ENCODE data around the gene HEXD.
"Not testable (repeated sequence)": the region's sequence is repeated elsewhere in the genome, so short reads cannot be mapped to it uniquely, and the experiment has no call there.

HEXD gene

DNA sequence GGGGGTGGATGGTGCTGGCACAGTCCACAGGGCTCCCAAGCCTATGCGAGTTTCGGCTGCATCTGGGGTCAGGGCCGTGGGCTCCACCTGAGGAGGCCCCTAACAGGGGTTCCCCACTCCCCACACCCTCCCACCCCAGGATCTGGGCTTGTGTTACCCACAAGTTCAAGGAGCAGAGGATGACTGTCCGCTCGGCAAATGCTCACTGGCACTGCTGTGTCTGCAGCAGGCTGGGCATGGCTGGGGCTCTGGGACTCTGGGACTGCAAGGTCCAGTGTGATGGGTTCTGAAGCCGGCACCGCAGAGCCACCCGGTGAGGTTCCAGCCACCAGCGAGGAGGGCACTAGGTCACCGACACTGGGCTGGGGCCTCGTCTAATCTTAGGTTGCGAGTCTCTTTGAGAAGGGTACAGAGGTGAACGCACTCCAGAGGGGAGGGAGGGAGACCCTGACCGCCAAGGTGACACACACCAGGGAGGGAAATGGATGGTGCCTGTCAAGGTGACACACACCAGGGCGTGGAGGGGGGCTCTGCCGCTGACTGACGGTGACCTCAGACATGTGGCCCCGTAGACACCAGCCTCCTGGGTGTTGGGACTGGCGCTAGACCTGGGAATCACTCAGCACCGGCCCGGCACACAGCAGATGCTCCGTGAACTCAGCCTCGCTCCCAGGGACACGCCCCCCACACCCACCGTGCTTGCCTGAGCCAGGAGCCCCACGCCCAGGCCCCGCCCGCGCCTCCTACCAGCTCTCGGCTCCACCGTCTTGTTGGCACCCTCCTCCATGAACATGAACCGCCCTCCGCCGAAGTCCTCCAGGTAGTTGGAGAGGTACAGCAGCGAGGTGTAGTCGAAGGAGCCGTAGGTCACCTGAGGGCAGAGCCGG lies 20.5 kb upstream of the HEXD start:
- DNase-seq = no peak

DNA sequence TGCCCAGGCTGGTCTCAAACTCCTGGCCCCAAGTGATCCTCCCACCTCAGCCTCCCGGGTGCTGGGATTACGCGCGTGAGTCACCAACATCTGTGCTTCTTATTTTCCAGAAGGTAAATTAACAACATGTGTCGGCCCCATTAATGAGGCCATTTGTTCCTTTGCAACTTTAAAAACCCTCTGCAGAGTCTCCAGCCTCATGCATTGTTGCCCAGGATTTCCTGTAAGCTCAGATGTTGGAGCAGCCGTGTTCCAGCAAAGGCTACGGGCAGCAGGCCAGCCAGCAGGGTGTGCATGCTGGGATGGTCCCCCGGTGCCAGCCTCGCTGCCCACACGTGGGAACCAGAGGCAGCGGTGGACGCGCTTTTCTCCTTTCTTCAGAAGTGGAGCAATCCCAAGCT lies 19.1 kb upstream of the HEXD start:
- no peak for DNase-seq

DNA sequence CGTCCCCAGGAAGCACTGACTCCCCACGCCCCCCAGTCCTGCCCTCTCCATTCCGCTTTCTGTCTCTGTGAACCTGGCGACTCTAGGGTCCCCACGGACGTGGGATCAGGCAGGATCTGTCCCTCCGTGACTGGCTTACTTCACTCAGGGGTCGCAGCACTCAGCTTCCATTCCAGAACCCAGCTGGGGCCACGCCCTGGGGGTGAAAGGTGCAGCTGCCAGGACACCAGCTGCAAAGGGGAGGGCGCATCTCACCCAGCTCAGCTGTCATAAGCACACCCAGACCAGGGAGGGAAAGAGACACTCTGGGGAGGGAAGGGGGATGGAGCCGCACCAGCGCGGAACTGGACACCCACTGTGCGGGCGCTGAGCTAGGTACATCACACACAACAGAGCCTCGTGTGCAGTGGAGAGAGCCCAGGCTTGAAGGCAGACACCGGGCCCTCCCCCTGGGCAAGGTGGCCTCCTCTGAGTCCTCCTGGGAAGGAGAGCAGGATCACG lies 18.5 kb upstream of the HEXD start:
- no peak for DNase-seq

DNA sequence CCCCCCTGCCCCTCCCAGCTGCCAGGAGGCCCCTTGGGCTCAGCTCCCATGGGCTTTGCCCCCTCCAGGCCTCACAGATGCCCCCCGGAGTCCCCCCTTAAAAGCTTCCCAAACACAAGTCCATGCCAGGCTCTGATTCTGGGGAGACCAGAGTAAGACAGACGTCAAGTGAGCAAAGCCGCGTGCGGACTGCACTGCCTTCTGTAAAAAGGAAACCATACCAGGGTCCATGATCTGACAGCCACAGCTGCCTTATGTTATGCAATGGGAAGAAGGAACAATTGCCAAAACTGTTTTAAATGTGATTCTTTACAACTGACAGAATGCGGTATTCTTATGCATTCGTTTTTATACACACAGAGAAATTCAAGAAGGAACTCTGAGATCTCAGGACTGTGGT lies 17.9 kb upstream of the HEXD start:
- no peak for DNase-seq

DNA sequence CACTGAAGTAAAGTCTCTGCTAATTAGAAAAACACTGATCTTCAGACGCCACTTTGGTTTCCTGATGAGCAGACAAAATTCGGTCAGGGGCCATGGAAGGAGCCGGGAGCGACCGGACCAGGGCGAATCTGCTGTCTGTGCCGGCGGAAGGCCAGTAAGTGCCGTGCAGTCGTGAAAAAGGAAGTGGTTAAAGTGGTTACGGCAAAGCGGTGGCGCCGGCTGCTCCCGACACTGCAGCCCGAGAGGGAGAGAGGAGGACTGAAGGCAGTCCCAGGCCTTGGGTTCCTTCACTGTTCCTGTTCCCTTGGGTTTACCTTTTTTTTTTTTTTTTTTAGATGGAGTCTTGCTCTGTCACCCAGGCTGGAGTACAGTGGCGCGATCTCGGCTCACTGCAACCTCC lies 17.3 kb upstream of the HEXD start:
- no peak for DNase-seq

DNA sequence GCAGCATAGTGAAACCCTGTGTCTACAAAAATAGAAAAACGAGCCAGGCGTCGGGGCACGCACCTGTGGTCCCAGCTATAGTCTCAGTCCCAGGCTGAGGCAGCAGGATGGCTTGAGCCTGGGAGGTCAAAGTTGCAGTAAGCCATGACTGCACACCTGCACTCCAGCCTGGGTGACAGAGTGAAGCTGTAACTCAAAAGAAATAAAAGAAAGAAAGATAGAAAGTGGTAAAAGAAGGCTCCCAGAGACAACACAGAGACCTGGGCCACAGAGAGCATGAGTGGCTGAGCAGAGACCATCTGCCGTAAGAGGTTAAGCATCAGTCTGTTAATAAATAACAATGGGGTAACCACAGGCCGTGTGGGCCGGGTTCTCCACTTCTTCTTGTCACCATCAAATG lies 15.3 kb upstream of the HEXD start:
- no peak for DNase-seq

DNA sequence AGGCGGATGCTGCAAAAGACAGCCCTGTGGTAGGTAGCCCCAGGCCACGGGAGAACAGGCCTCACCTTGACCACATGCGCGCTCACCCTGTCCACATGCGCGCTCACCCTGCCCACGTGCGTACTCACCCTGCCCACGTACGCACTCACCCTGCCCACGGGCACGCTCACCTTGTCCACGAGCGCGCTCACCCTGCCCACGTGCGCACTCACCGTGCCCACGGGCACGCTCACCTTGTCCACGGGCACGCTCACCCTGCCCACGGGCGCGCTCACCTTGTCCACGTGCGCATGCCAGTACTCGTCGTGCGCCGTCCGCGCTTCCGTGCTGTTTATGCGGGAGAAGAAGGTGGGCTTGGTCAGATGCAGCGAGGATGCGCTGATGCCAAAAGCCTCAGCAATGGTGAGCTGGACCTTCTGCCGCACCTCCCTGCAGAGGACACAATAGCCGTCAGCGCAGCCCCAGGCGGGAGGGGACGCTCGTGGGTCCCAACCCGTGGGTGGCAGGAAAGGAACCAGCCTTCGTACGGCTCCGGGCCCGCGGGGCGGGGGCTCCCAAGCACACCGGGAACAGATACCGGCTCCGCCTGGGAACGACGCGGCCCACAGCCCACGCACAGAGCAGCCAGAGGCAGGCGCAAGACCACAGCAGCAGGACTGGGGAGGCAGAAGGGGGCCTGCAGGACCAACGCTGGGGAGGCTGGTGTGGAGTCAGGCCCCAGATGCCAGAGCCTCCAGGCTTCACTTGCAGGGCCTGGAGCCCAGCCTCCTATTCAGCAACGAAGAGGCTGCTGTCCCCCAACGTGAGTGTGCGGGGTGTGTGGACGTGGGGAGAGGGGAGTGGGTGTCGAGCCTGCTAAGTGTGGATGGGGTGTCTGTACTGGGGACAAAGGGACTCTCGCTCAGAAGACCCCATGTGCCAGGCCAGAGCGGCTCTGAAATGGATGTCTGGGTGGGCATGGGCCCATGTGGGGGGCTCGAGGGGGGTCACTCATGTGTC lies 14.2 kb upstream of the HEXD start:
- DNase-seq = no peak

DNA sequence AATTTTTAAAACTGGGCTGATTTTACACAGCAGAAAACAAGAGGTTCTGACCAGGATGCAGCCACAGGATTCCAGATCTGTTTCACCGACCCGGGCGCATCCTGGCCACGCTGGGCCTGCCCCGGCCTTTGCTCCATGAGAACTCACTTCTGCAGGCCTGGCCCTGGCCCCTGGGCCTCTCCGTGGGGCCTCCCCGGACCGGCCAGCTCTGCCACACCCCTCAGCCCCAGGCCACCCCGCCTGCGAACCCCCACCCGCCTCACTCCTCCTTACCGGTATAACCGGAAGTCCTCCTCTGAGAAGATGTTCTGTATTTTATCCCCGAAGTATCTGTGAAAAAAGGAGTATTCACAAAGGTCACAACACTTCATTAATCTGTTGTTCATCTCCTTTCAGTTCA lies 13.1 kb upstream of the HEXD start:
- no peak for DNase-seq

DNA sequence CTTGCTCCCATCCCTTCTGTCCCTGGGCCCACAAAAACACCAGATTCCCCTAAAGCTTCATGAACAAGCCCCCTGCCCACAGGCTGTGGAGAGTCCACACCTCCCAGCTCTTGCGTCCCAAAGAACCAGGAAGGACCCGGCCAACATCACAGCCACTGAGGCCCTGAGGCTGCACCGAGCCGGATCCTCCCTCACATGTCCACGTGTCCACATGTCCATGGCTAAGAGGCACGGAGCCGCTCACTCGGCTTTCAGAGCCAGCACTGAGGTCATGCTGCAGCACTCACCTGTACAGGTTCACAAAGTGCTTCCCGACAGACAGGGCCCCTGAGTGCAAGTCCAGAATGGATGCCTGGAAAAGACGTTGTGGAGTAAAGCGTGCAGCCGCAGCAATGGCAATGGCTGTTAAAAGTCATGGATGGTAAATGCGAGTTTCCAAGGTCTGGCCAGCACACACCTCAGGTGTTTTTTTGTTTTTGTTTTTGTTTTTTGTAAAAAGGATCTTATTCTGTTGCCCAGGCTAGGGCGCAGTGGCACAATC lies 11.9 kb upstream of the HEXD start:
- no peak for DNase-seq

DNA sequence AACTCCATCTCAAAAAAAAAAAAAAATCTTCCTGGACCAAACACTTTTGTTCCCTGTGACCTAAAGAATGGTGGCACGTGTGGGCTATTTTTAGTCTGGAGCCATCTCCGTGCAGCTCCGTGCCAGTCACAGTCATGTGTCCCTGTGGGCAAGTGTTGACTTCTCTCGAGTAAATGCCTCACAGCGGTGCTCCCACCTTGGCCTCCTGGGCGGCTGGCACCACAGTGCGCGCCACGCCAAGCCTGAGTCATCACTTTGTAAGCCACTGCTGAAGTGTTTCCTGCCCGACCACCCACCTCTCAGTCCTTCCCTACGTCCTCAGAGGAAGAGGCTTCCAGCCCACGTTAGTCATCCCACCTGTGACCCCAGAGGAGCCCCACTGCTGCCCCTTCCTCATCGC lies 10.9 kb upstream of the HEXD start:
- DNase-seq = no peak

DNA sequence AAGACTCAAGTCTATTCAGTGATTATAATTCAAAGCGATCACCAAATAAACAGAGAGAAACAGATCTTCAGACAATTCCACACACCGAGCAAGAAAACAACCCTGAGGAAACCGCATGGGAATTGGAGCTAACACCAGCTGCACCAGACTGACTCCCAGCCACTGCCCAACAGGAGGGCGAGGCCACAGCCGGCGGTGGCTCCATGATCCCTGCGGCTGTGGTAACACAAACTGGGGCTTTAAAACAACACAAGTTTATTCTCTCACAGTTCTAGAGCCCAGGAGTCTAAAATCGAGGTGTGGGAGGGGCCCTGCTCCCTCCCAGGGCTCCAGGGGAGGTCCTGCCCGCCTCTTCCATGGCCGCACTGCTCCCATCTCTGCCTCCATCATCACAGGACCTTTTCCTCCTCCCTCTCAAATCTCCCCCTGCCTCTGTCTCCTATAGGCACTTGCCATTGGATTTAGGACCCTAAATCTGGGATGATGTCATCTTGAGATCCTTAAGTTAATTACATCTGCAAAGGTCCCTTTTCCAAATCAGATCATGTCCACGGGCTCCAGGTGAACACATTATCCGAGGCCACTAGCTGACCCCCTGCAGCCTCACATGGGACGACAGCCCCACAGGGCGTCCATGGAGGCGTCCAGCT lies 9.7 kb upstream of the HEXD start:
- DNase-seq = no peak

DNA sequence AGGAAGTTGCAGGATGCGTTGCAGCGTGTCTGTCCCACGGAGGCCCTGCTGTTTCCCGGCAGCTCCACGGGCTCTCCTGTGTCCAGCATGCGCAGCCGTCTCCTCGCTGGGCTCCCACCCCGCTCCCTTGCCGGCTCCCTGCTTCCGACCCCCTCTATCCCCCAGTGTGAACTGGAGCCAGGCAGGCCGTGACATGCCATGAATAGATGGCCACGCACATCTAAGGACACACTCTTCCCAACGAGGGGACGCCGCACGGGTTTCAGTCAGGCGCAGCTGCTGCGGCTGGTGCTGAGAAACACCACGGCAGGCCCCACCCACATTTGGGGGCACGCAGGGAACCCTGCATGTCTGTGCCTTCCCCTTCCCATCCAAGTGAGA lies 9.2 kb upstream of the HEXD start:
- no peak for DNase-seq

DNA sequence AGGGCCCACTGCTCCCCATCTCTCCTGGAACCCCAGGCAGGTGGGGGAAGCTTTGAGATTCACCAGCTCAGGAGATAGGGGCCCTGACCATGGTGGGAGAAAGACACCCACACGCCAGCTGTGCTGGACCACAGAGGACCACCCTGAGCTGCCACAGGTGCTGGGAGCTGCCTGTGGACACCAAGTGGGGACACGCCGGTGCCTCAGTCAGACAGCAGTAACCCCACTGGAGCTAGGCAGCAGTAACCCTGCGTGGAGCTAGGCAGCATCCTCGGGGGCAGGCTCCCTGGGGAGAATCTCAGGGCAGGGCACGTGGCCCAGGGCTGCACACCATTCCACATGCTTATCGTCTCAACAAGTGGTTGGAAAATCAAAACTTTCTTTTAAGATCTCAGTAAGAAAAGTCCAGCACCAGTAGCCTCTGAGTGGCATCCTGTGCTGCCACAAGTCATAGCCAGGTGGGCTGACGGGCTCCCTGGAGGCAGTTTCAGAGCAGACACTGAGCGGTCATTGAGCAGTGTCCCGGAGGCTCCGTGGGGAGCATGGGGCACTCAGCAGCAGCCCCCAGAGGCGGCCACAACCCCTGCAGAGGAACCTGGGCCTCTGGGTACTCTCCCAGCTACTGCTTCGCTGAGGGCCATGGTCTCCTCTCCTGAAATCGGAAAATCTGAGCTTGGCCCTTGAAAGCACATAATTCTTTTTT lies 8.0 kb upstream of the HEXD start:
- DNase-seq = no peak

DNA sequence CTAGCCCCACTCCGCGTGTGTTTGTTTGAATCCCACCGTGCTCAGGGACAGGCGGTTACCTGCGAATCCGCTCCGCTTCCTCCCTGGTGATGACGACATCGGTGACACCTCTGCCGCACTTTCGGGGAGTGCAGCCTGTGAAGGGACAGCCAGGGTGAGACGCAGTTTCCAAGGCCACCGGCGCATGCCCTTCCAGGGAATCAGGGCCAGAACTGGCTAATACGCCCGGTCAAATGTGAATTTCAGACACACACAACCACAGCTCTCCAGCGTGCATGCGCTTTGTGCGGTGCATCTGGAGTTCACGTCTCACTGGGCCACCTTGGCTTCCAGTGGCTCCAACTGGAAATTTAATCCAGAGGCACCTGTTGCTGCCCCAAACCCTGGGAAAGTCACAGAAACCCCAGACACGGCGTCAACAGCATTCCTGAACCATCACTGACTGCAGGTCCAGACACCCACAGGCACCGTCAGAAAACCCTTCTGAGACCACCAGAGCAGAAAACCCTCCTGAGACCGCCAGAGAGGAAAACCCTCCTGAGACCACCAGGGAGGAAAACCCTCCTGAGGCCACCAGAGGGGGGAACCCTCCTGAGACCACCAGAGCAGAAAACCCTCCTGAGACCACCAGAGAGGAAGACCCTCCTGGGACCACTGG lies 6.6 kb upstream of the HEXD start:
- DNase-seq = no peak

DNA sequence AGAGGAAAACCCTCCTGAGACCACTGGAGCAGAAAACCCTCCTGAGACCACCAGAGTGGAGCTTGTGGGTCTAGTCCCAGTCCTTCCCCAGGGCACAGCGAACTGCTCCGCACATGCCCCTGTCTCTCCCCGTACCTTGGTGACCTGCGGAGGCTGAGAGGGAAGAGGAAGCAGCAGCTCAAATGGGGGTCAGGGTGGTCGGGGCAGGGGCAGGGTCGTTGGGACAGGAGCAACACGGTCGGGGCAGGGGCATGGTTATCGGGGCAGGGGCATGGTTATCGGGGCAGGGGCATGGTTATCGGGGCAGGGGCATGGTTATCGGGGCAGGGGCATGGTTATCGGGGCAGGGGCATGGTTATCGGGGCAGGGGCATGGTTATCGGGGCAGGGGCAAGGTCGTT lies 6.1 kb upstream of the HEXD start:
- not testable (repeated sequence) for DNase-seq

DNA sequence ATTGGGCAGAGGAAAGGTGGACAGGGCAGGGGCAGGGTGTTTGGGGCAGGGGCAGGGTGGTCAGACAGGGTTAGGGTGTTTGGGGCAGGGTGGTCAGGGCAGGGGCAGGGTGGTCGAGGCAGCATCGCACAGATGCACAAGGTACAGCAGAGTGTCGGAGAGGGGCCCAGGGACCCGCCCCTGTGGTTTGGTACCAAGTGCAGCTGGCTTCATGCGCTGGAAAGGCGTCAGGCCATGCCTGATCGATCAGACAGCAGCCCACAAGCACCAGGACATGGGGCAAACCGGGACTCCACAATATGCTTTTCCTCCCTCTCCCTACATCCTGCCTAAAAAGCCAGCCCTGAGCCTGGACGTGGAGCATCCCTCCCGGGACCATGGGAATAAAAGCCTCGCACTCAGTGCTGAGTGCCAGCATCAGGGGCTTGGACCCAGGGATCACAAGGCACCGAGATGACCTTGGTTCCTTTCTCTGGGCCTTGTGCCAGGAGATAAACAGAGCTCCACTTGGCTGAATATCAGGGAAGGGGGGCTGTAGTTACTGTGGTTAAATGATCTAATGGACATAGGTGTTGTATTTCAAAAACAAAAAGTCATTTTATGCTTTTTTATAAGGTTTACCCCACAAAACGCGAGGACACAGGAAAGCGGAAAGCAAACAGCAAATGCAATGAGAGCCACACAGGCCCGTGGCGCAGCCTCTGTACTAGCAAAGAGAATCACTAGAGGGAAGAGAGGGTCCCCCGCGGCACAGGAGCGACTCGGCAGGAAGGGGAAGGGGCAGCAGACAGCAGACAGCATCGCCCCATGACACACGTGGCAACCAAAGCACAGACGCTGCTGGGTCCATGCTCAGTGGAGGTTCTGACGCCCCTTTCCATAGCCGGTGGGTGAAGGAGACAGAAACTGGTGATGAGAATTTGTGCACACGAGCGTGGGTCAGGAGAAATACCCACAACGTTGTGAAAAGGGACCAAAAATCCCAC lies 5.3 kb upstream of the HEXD start:
- no peak for DNase-seq

DNA sequence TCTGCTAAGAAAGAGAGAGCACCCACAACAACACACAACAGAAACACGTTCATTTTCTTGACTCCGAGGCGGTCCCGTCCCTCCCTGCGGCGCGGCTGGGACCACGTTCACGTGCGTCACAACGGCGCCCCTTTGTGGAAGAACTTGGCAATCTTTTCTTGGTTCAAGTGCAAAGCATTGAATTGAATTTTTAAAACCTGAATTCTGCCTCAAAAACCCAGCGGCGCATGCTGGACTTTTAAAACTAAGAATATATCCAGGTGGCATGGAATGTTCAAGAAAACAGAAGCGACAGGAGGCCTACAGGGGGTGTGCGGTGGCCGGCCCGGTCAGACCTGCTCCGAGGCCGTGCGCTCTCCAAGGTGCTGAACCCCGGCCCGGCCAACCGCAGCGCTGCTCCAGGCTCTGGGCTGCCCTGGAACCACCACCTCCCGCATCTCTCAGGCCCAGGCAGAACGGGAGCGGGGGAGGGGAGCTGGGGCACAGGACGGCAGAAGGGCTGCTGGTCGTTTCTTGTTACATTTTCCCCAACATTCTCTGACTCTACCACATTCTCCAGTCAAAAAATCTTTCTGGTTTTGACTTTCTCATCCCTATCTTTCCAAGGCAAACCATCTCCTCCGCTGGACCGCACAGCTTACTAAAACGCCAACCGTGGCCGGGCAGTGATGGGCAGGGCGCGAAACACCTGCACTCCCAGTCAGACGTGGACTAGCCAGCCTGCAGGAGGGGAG lies 3.4 kb upstream of the HEXD start:
- DNase-seq = no peak

DNA sequence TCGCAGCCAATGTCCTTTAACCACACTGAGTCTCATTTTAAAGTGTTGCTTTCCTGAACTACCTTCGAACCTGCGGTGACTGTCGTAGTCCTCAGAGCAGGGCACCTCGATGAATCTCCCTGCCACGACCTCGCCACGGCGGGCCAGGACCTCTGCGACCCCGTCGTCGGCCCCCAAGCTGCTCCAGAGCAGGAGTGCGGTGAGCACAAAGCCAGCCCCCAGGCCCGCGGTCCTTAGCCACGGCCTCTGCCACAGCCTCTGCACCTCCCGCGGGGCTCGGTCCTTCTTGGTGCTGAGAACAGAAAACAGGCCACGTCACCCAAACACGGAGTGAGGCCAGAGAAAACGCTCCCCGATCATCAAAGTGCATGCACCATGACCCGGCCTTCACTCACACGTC lies 2.8 kb upstream of the HEXD start:
- DNase-seq = no peak

DNA sequence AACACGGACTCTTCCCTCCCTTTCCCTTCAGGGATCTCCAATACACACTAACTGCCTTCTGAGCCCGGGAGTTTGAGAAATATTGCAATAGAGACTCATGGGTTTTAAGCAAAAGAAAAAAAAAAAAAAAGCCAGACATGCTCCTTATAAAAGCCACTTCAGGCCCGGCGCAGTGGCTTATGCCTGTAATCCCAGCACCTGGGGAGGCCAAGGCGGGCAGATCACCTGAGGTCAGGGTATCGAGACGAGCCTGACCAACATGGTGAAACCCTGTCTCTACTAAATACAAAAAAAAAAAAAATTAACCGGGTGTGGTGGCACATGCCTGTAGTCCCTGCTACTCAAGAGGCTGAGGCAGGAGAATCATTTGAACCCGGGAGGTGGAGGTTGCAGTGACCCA lies 2.4 kb upstream of the HEXD start:
- DNase-seq = no peak

DNA sequence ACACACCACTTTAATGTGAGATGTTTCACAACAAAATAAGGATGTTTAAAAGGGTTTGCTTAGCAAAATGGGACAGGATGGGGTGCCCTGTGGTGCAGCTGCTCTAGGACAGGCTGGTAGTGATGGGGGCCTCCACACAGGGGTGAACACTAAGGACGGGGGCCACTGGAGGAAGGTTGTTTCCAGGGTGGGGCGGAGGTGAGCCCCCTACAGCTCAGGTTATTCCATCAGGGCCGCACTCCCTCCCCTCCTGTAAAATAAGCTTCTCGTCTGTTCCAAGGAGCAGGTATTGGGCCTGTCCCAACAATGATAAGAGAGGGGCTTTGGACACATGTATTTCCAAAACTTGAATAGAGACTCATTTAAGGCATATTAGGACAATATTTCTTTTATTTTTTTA lies 1.9 kb upstream of the HEXD start:
- no peak for DNase-seq

Measured in cortex of kidney (tissue), 1 donor.